Measurements from ENCODE around the gene ZNF428.

- TF ChIP-seq POLR2A (IDR thresholded peaks at IDR 0.05; ENCODE audit: control extremely low read depth in 1 of 2, low read depth in 2 of 2, low read length in 2 of 2) (no peak), ASH2L (IDR thresholded peaks at IDR 0.05; ENCODE audit: low read length) (no peak), HDAC2 (IDR thresholded peaks at IDR 0.05; ENCODE audit: borderline replicate concordance in 1 of 2, low read depth in 2 of 2, low read length in 2 of 2) (no peak), RFX5 (IDR thresholded peaks at IDR 0.05; ENCODE audit: borderline replicate concordance, low read depth, low read length) (no peak), CBX8 (IDR thresholded peaks at IDR 0.05; ENCODE audit: borderline replicate concordance, low read depth, low read length) (no peak)
- TF ChIP-seq, protein P1, sequence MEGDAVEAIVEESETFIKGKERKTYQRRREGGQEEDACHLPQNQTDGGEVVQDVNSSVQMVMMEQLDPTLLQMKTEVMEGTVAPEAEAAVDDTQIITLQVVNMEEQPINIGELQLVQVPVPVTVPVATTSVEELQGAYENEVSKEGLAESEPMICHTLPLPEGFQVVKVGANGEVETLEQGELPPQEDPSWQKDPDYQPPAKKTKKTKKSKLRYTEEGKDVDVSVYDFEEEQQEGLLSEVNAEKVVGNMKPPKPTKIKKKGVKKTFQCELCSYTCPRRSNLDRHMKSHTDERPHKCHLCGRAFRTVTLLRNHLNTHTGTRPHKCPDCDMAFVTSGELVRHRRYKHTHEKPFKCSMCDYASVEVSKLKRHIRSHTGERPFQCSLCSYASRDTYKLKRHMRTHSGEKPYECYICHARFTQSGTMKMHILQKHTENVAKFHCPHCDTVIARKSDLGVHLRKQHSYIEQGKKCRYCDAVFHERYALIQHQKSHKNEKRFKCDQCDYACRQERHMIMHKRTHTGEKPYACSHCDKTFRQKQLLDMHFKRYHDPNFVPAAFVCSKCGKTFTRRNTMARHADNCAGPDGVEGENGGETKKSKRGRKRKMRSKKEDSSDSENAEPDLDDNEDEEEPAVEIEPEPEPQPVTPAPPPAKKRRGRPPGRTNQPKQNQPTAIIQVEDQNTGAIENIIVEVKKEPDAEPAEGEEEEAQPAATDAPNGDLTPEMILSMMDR (IDR thresholded peaks at IDR 0.05; ENCODE audit: control extremely low read depth in 1 of 3, insufficient read depth in 1 of 3, low read depth in 1 of 3, low read length in 3 of 3) = no peak
Observed at GRCh38 chr19:43578787-43579186, 40.6 kb downstream of the ZNF428 start.
